Breast epithelium (tissue), 4 donors: Measurements from ENCODE around the gene FBH1. TPM values are rescaled to one million over a fixed set of nuclear protein-coding genes. Genes with fewer than 3 reads are reported as not detected.
A peak's percentile ranks its signal among the peaks of the same experiment; 100 is the strongest.

Experiments used
- DNase-seq, 2 donors: peaks; one replicate each; pipeline ENCODE4 v3.0.0-alpha.2; 2019; ENCODE audit warnings: low spot score in 2 of 2
- H3K27ac ChIP-seq, 2 donors: fragments of 200-600 bp; sonication (generic) in 1 of 2; one replicate each; pipeline ENCODE4 v1.5.1; 2016 to 2019; ENCODE audit warnings: mild to moderate bottlenecking in 1 of 2
- H3K27me3 ChIP-seq, 2 donors: fragments of 200-600 bp; sonication (generic) in 1 of 2; one replicate each; pipeline versions ENCODE4 v1.5.1 to v1.6.0; 2017 to 2019; ENCODE audit warnings: control low read depth in 1 of 2, mild to moderate bottlenecking in 1 of 2
- H3K36me3 ChIP-seq: fragments of 200-600 bp; one replicate; pipeline ENCODE4 v1.5.1; 2019
- H3K4me1 ChIP-seq, 2 donors: fragments of 200-600 bp; sonication (generic); one replicate each; pipeline ENCODE4 v1.5.1; 2016 to 2019; ENCODE audit warnings: control low read depth in 1 of 2
- H3K4me3 ChIP-seq, 3 donors: fragments of 200-600 bp; sonication (generic); 1 replicate in 2 of 3; 2 replicates in 1 of 3; pipeline ENCODE4 v1.5.1; 2016 to 2019; ENCODE audit warnings: mild to moderate bottlenecking in 3 of 3, moderate library complexity in 2 of 3
- H3K9me3 ChIP-seq, 2 donors: fragments of 200-600 bp; sonication (generic) in 1 of 2; one replicate each; pipeline ENCODE4 v1.5.1; 2016 to 2019; ENCODE audit warnings: control low read depth in 1 of 2
- POLR2A ChIP-seq: fragments of 450-650 bp; IDR thresholded peaks from one replicate; pipeline ENCODE4 v1.6.1; 2016; ENCODE audit warnings: antibody characterized with exemption, mild to moderate bottlenecking, moderate library complexity
- POLR2AphosphoS5 ChIP-seq, 3 donors: sonication (generic); formaldehyde crosslinking; IDR thresholded peaks; one replicate each; pipeline ENCODE4 v1.6.1; 2017; ENCODE audit warnings: antibody characterized with exemption in 3 of 3
- intact Hi-C: fragments of 100-400 bp; cut with DNase I; formaldehyde crosslinking; loops from one replicate; pipeline ENCODE4 v1.15.1; 2023; ENCODE audit warnings: low total_unique reads
- total RNA-seq, 3 donors: library from RNA; depleted of rRNA; stranded (reverse); fragments of >200 nt; gene quantifications; one replicate each; pipeline ENCODE4 v1.1.0, GENCODE V29; 2016
- TF ChIP-seq, protein P1 (sequence below), 3 donors: fragments of 450-650 bp; IDR thresholded peaks; one replicate each; pipeline ENCODE4 v1.5.1; 2016 to 2017; ENCODE audit warnings: antibody characterized with exemption in 3 of 3, mild to moderate bottlenecking in 3 of 3, moderate library complexity in 3 of 3

Gene FBH1
- total RNA-seq, 3 donors from 2014 or later: 91.2 to 115 (median 109) TPM

GRCh38 chr10:5978230-5978489 lies 88.1 kb downstream of the FBH1 start:
- Histone ChIP-seq H3K4me1 (no peaks in the 10 kb centered on the region), H3K36me3 (no peaks in the 10 kb centered on the region), H3K4me3 (peak overlapping the region; percentile 69 to 95 (median 88)), H3K27me3 (no peaks in the 10 kb centered on the region), H3K27ac (peak overlapping the region; percentile 97 to 98), H3K9me3 (no peaks in the 10 kb centered on the region)
- intact Hi-C loops: no loop called here
- TF ChIP-seq, protein P1, sequence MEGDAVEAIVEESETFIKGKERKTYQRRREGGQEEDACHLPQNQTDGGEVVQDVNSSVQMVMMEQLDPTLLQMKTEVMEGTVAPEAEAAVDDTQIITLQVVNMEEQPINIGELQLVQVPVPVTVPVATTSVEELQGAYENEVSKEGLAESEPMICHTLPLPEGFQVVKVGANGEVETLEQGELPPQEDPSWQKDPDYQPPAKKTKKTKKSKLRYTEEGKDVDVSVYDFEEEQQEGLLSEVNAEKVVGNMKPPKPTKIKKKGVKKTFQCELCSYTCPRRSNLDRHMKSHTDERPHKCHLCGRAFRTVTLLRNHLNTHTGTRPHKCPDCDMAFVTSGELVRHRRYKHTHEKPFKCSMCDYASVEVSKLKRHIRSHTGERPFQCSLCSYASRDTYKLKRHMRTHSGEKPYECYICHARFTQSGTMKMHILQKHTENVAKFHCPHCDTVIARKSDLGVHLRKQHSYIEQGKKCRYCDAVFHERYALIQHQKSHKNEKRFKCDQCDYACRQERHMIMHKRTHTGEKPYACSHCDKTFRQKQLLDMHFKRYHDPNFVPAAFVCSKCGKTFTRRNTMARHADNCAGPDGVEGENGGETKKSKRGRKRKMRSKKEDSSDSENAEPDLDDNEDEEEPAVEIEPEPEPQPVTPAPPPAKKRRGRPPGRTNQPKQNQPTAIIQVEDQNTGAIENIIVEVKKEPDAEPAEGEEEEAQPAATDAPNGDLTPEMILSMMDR (IDR thresholded peaks at IDR 0.05): no peak
- TF ChIP-seq POLR2AphosphoS5 (IDR thresholded peaks at IDR 0.05): no peak
- no peak for TF ChIP-seq POLR2A
- DNase-seq: no peak

- Histone ChIP-seq H3K27ac (no peak overlapping the region), H3K4me3 (no peak overlapping the region), H3K27me3 (no peaks in the 10 kb centered on the region), H3K4me1 (no peaks in the 10 kb centered on the region), H3K9me3 (no peaks in the 10 kb centered on the region), H3K36me3 (no peaks in the 10 kb centered on the region)
- TF ChIP-seq POLR2AphosphoS5 (IDR thresholded peaks at IDR 0.05) (no peak), POLR2A (no peak)
- TF ChIP-seq, protein P1 (IDR thresholded peaks at IDR 0.05): no peak
- DNase-seq: no peak
- intact Hi-C loops: no loop called here
Observed at GRCh38 chr10:5981529-5981928, 91.5 kb downstream of the FBH1 start.

- intact Hi-C loops: no loop called here
- no peak overlapping the region for H3K27ac ChIP-seq
- H3K4me1 ChIP-seq: no peaks in the 10 kb centered on the region
- TF ChIP-seq POLR2A (no peak), POLR2AphosphoS5 (IDR thresholded peaks at IDR 0.05) (no peak)
- TF ChIP-seq, protein P1 (IDR thresholded peaks at IDR 0.05): no peak
- H3K36me3 ChIP-seq: no peaks in the 10 kb centered on the region
- no peak overlapping the region for H3K4me3 ChIP-seq
- no peaks in the 10 kb centered on the region for H3K27me3 ChIP-seq
- no peak for DNase-seq
- no peaks in the 10 kb centered on the region for H3K9me3 ChIP-seq
Observed at GRCh38 chr10:5983774-5984173, 93.7 kb downstream of the FBH1 start.

- H3K4me1 ChIP-seq: no peaks in the 10 kb centered on the region
- no peaks in the 10 kb centered on the region for H3K9me3 ChIP-seq
- DNase-seq: no peak
- intact Hi-C loops: no loop called here
- H3K4me3 ChIP-seq: no peak overlapping the region
- TF ChIP-seq, protein P1 (IDR thresholded peaks at IDR 0.05): no peak
- TF ChIP-seq POLR2AphosphoS5 (IDR thresholded peaks at IDR 0.05) (no peak), POLR2A (no peak)
- H3K27me3 ChIP-seq: no peaks in the 10 kb centered on the region
- no peaks in the 10 kb centered on the region for H3K36me3 ChIP-seq
- H3K27ac ChIP-seq: no peak overlapping the region
Observed at GRCh38 chr10:5985029-5985428, 95.0 kb downstream of the FBH1 start.

Other genes starting within 250 kb of the FBH1 start
- gene ASB13, start 223.6 kb upstream of the FBH1 start, total RNA-seq: 10 to 100 TPM; 37.9 to 61.8 (median 42.9) TPM
- 100 to 1,000 TPM in 1 of 3 donors, 10 to 100 TPM in 2; 80.5 to 115 (median 98.6) TPM for gene TASOR2, start 205.4 kb upstream of the FBH1 start, total RNA-seq
- gene GDI2, start 76.8 kb upstream of the FBH1 start, total RNA-seq: 100 to 1,000 TPM; 249 to 342 (median 259) TPM
- 10 to 100 TPM in 1 of 3 donors, 1 to 10 TPM in 2; 5.9 to 13.1 (median 8.8) TPM for gene ANKRD16, start 350 bp upstream of the FBH1 start, total RNA-seq
- gene IL15RA, start 87.3 kb downstream of the FBH1 start, total RNA-seq: 10 to 100 TPM; 15.1 to 35.7 (median 25.9) TPM
- 1 to 10 TPM in 1 of 3 donors, under 1 TPM in 2; 0.33 to 1.3 (median 0.88) TPM for gene IL2RA, start 172.1 kb downstream of the FBH1 start, total RNA-seq
- 10 to 100 TPM; 62.4 to 72.4 (median 68.2) TPM for gene RBM17, start 198.8 kb downstream of the FBH1 start, total RNA-seq